Stimulated activated CD8-positive, alpha-beta memory T cell treated with anti-CD3 and anti-CD28 coated beads, Interleukin-12 subunit alpha, Interleukin-12 subunit beta, amount 100 ng/mL, for 1 hour (primary cell): ENCODE results near the gene CREM.
"Not testable (repeated sequence)": the region's sequence is repeated elsewhere in the genome, so short reads cannot be mapped to it uniquely, and the experiment has no call there.

ENCODE experiments used
- DNase-seq: peaks from one replicate; pipeline ENCODE4 v3.0.0-alpha.2; 2020; ENCODE audit warnings: low read depth

CREM gene

DNA sequence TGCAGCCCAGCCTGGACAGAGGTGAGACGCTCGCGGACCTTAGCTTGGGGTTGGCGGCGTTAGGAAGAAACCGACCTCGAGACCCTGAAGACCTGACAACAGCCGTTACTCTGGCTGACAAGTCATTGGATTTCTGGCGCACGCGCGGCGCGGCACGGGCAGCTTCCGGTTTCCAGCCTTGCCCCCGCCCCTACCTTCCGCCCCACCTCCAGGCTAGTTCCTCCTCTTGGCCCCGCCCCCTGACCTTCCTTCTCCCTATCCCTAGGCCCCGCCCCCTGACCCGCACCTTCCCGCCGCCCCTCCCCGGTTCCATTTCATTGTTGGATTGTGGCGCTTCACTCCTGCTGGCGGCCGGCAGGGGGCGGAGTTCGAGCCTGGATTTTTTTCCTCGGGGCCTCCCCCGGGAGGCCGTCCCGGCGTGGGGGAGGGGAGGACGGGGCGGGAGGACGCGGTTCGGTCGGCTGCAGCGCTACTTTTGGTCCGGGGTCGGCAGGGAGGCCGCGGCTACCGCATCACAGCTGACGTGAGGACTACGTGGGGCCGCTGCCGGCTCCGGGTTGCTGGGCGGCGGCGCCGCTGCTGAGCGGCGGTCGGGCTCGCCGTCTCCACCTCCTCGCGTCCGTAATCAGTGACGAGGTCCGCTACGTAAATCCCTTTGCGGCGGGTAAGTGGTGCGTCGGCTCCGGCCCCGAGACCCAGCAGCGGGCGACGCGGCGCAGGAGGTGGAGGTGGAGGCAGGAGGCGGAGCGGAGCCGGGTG is at the start of gene CREM:
CREM (plus strand) TSS at position 317 of the 759 bp plus-strand sequence. CDS start 10,990 bp downstream, outside the sequence.
- peak; percentile 100 for DNase-seq

DNA sequence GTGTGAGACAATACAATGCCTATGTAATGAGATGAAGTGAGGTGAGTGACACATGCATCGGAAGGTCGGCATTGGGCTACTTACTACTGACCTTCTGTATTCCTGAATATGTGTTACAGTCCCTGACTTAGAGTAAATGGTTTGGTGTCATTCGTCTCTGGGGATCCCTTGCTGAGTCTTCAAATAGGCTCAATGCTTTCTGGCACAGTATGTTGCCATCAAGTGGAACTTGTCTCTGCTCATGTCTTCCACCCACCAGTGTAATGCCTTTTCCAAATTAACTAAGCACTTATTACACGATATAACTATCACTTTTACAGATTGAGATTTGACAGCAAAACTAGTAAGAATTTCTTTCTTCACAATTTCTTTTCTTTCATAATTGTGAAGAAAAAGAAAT is 47.4 kb upstream of the CREM start:
- no peak for DNase-seq

- DNase-seq = no peak
Observed at GRCh38 chr10:35079763-35080162, 46.9 kb upstream of the CREM start.

- DNase-seq = not testable (repeated sequence)
Observed at GRCh38 chr10:35080261-35080660, 46.4 kb upstream of the CREM start.

DNA sequence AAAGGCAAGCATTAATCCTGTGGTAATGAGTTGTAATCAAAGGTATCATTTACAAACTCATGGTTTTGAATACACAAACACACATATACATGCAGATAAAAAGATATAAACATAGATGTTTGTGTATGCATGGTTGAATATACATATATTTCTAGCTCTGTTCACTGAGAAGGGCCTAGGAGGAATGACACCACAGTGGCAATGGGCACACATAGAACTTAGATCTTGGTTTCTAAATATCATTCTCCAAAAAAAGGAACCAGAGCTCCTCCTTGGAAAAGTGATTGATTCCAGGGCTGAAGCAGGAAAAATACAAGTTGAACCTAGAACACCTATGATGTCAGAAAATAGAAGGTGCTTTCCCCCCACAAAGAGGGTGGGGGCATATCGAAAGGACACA is 43.4 kb upstream of the CREM start:
- DNase-seq = no peak

DNA sequence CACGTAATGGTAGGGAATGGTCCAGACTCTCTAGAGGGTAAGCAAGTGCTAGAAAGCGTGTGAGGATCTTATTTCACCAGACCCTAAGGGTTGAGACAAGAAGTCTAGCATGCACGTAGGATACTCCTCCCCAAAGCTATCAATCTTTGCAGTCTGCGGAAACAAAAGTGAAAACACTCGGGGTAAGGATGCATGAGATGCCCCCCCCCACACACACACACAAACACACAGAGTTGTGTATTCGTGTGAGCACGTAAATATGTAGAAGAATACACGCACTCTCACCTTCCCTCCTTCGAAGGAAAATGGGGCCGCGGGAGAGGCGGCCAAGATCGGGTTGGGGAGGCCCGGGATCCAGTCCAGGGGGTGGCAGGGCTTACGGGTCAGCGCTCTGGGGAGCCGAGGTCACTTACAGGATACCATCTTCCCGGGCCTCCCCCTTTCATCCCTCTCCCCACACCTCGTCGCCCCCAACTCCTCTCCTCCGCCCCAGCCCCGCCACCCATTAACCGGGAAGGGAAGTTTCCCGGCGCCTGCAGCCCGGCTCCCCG is 37.0 kb upstream of the CREM start:
- no peak for DNase-seq

DNA sequence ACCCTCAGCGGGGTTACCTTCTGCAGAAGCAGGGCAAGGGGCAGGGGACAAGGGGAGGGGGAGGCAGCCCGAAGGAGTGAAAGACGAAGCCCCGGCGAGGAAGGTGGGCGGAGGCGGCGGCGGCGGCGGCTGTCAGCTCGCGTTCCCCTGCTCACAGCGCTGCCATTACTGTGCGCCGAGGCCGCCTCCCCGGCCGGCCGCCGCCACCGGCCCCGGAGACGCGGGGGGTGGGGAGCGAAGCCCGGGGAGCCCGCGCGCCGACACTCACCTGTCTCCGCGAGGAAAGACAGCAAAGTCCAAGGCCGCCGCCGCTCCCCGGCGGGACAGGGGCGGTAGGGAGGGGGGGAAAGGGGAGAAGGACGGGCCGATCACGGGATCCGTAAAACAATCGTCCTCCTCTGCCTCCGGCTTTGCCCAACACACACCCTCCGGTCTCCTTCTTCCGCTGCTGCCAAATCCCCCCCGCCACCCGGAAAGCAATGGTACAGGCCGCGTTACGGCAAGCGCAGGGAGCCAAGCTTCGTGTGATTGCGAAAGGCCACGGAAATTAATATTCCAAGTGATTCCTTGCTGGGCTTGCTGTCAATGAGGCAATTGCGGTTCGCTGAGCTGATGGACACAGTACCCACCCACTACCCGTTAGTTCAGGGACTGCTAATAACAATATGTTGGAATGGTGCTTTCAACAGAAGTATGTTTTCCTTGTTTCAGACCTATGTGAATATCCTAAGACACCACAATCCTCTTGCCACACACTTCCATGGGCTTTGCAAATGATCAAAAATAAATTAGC is 36.3 kb upstream of the CREM start, which contains the start of gene CUL2:
CUL2 (minus strand) TSS at position 180 of the 793 bp plus-strand sequence. CDS start 19,024 bp downstream, outside the sequence.
- peak; percentile 88 for DNase-seq

- no peak for DNase-seq
Observed at GRCh38 chr10:35091994-35092790, 34.5 kb upstream of the CREM start.

DNA sequence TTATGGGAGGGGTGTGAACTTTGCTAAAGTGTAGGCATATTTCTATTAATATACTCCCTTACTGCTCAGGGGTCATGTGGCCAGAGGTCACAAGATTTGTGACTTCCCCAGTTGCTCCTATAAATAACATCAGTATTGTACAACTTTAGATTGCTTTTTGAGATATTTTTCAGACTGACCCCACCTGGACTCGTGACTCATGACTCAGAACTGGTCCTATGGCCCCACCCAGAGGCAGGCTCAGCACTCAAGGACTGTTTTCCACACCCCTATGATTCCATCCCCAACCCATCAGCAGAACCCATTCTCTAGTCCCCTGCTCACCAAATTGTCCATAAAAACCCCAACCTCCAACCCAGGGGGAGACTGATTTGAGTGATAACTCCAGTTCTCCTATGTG is 33.8 kb upstream of the CREM start:
- DNase-seq = no peak

GRCh38 chr10:35096312-35096711 is 30.3 kb upstream of the CREM start:
- DNase-seq = no peak

- no peak for DNase-seq
Observed at GRCh38 chr10:35097510-35097909, 29.1 kb upstream of the CREM start.

- DNase-seq = no peak
Observed at GRCh38 chr10:35103882-35104281, 22.8 kb upstream of the CREM start.

- no peak for DNase-seq
Observed at GRCh38 chr10:35112571-35112970, 14.1 kb upstream of the CREM start.

DNA sequence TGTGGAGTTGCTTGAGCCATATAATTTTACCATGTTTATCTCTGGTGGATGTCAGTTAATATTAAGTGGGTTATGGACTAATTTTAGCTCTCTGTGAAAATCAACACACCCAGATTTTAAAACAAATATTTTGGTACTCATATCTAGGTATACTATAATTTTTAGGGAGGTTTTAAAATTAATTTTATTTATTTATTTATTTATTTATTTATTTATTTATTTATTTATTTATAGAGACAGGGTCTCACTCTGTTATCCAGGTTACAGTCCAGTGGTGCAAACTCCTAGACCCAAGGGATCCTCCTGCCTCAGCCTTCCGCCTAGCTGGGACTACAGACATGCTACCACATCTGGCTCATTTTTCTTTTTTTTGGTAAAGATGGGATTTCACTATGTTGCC is 7.3 kb upstream of the CREM start:
- no peak for DNase-seq

GRCh38 chr10:35124540-35124939 is 2.1 kb upstream of the CREM start:
- no peak for DNase-seq

DNA sequence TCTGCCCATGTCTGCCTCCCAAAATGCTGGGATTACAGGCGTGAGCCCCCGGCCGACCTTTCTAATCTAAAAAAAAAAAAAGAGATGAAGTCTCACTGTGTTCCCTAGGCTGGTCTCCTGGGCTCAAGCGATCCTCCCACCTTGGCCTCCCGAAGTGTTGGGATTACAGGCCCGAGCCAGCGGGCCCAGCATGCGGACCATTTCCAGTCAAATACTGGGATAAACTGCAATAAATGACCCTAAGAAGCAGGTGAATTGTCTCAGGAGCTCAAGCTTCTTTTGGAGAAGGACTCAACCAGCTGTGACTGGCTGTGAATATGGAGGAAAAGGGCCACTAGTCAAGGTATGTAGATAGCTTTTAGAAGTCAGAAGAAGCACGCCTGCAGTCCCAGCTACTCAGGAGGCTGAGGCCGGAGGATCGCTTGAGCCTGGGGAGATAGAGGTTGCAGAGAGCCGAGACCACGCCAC is 550 bp upstream of the CREM start:
- no peak for DNase-seq

GRCh38 chr10:35127289-35127891 is 744 bp downstream of the CREM start:
- DNase-seq = peak; percentile 48

DNA sequence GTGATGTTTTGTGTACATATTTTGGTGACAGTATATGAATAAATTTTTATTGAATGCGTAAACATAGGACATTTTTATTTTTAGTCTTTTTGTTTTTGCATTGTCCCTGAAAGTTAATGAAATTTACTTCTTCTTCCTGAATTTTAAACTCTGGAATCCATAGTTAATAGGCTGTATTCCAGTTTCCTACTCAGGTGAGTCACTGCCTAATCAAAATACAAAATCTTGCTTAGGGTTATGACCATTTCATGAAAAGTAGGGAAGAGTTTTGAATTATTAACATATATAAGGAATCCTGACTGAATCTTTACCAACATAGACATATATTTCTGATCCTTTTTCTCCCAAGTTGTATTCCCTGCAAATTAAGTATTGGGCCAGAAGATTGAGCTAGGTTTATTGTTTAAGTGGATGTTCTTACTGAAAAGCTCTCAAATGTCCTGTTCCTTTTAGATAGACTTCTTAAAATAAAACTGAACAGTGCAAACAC is 2.6 kb downstream of the CREM start:
- DNase-seq = no peak

GRCh38 chr10:35130663-35131062 is 4.0 kb downstream of the CREM start:
- DNase-seq = no peak

DNA sequence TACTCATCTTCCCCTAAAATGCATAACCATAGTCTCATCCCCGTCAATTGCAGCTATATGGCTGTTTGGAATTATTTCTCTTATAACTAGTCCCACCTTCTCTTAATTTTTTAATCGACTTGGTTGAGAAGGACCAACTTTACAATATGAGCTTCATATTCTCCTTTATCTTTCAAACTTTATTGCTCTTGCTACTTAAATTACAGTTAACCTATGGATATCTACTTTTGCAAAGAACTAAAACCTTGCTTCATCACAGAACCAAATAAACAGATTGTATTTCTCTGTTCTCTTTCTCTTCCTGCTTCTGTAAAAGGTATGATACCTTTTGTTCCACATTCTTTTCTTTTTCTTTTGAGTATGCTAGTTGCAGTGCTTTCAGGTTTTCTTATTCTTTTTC is 6.1 kb downstream of the CREM start:
- DNase-seq = no peak

- DNase-seq = no peak
Observed at GRCh38 chr10:35133586-35133985, 6.9 kb downstream of the CREM start.
